Measurements from ENCODE around the gene CD46.

Gene CD46

GRCh38 chr1:207813946-207814345 lies 62.1 kb downstream of the CD46 start:
- TF ChIP-seq HDGF (IDR thresholded peaks at IDR 0.05; ENCODE audit: borderline replicate concordance) (no peak), BHLHE40 (IDR thresholded peaks at IDR 0.05; ENCODE audit: borderline replicate concordance) (no peak), L3MBTL2 (conservative IDR thresholded peaks at IDR 0.05) (no peak), TARDBP (IDR thresholded peaks at IDR 0.05) (no peak), LEF1 (IDR thresholded peaks at IDR 0.05; ENCODE audit: borderline replicate concordance) (no peak), FOXK2 (IDR thresholded peaks at IDR 0.05) (no peak), NFRKB (IDR thresholded peaks at IDR 0.05) (no peak), ARNT (IDR thresholded peaks at IDR 0.05) (no peak), SUZ12 (IDR thresholded peaks at IDR 0.05) (no peak), ZNF384 (IDR thresholded peaks at IDR 0.05) (no peak), CTBP1 (IDR thresholded peaks at IDR 0.05; ENCODE audit: borderline replicate concordance) (no peak), ELF4 (IDR thresholded peaks at IDR 0.05) (no peak), SP1 (IDR thresholded peaks at IDR 0.05) (no peak), FOXM1 (IDR thresholded peaks at IDR 0.05; ENCODE audit: borderline replicate concordance) (no peak), FOXA1 (IDR thresholded peaks at IDR 0.05) (no peak)
- TF ChIP-seq, protein P1, sequence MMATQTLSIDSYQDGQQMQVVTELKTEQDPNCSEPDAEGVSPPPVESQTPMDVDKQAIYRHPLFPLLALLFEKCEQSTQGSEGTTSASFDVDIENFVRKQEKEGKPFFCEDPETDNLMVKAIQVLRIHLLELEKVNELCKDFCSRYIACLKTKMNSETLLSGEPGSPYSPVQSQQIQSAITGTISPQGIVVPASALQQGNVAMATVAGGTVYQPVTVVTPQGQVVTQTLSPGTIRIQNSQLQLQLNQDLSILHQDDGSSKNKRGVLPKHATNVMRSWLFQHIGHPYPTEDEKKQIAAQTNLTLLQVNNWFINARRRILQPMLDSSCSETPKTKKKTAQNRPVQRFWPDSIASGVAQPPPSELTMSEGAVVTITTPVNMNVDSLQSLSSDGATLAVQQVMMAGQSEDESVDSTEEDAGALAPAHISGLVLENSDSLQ (IDR thresholded peaks at IDR 0.05), result no peak
- ChIA-PET CTCF (no interaction called here), POLR2A (no interaction called here)
- DNase-seq (ENCODE audit: extremely low spot score), result no peak

DNA sequence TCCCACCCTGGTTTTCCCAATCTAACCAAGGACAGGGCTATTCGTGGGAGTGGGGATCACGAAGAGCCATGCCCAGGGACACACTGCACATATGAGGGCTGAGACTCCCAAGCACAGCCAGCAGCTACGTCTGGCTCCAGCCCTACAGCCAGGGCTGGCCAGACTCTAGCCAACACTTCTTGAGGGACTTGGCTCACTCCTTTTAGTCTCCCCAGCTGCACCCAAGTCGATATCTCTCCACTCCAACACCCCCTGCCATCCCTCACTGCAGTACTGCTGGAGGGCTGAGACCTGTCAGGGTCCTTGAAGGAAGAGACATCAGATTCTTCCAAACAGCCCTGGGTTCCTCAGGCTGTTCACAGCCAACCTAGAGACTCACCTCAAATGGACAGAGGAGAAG lies 62.6 kb downstream of the CD46 start:
- ChIA-PET POLR2A (no interaction called here), CTCF (no interaction called here)
- no peak for DNase-seq (ENCODE audit: extremely low spot score)
- TF ChIP-seq SUZ12 (IDR thresholded peaks at IDR 0.05), result no peak
- TF ChIP-seq L3MBTL2 (conservative IDR thresholded peaks at IDR 0.05), result no peak
- TF ChIP-seq ARNT (IDR thresholded peaks at IDR 0.05), result no peak
- no peak for TF ChIP-seq LEF1 (IDR thresholded peaks at IDR 0.05; ENCODE audit: borderline replicate concordance)
- no peak for TF ChIP-seq FOXM1 (IDR thresholded peaks at IDR 0.05; ENCODE audit: borderline replicate concordance)
- TF ChIP-seq FOXK2 (IDR thresholded peaks at IDR 0.05), result no peak
- no peak for TF ChIP-seq ELF4 (IDR thresholded peaks at IDR 0.05)
- TF ChIP-seq ZNF384 (IDR thresholded peaks at IDR 0.05), result no peak
- no peak for TF ChIP-seq TARDBP (IDR thresholded peaks at IDR 0.05)

DNA sequence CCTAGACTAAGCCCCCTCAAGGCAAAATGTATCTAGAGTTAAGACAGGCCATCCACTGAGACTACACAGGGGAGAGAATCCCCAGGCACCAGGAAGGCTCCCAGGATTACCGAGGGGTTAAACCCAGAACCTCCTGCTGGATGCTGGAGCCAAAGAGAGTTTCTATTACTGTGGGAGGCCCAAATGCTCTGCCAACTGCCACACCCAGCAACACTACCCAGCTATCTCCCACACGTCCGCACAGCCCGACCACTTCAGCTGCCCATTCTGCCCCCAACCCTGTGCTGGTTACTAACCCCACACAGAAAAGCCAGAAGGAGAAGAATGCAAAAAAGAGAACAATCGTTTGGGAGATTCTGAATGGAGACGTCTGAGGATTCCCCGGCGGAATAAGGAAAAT lies 63.6 kb downstream of the CD46 start:
- no peak for DNase-seq (ENCODE audit: extremely low spot score)
- ChIA-PET CTCF (no interaction called here), POLR2A (no interaction called here)
- no peak for TF ChIP-seq NFRKB (IDR thresholded peaks at IDR 0.05)
- TF ChIP-seq ELF4 (IDR thresholded peaks at IDR 0.05), result no peak
- TF ChIP-seq ARNT (IDR thresholded peaks at IDR 0.05), result no peak
- no peak for TF ChIP-seq FOXM1 (IDR thresholded peaks at IDR 0.05; ENCODE audit: borderline replicate concordance)
- no peak for TF ChIP-seq FOXK2 (IDR thresholded peaks at IDR 0.05)
- no peak for TF ChIP-seq BHLHE40 (IDR thresholded peaks at IDR 0.05; ENCODE audit: borderline replicate concordance)
- no peak for TF ChIP-seq HDGF (IDR thresholded peaks at IDR 0.05; ENCODE audit: borderline replicate concordance)

GRCh38 chr1:207815913-207816291 lies 64.0 kb downstream of the CD46 start:
- DNase-seq (ENCODE audit: extremely low spot score), result no peak
- TF ChIP-seq L3MBTL2 (conservative IDR thresholded peaks at IDR 0.05), result no peak
- TF ChIP-seq SUZ12 (IDR thresholded peaks at IDR 0.05), result no peak
- no peak for TF ChIP-seq LEF1 (IDR thresholded peaks at IDR 0.05; ENCODE audit: borderline replicate concordance)
- TF ChIP-seq HDGF (IDR thresholded peaks at IDR 0.05; ENCODE audit: borderline replicate concordance), result no peak
- TF ChIP-seq, protein P1 (IDR thresholded peaks at IDR 0.05), result no peak
- no peak for TF ChIP-seq FOXA1 (IDR thresholded peaks at IDR 0.05)
- TF ChIP-seq NFRKB (IDR thresholded peaks at IDR 0.05), result no peak
- no peak for TF ChIP-seq BHLHE40 (IDR thresholded peaks at IDR 0.05; ENCODE audit: borderline replicate concordance)
- TF ChIP-seq TARDBP (IDR thresholded peaks at IDR 0.05), result no peak
- TF ChIP-seq ARNT (IDR thresholded peaks at IDR 0.05), result no peak
- no peak for TF ChIP-seq CTBP1 (IDR thresholded peaks at IDR 0.05; ENCODE audit: borderline replicate concordance)
- TF ChIP-seq FOXM1 (IDR thresholded peaks at IDR 0.05; ENCODE audit: borderline replicate concordance), result no peak
- TF ChIP-seq ZNF384 (IDR thresholded peaks at IDR 0.05), result no peak
- no peak for TF ChIP-seq ELF4 (IDR thresholded peaks at IDR 0.05)
- TF ChIP-seq SP1 (IDR thresholded peaks at IDR 0.05), result no peak
- no peak for TF ChIP-seq FOXK2 (IDR thresholded peaks at IDR 0.05)
- ChIA-PET CTCF (interaction anchor here (1.1 kb wide), 1 partner anchor 52 kb away, joined by 3 read pairs; no protein-coding TSS in a partner anchor), POLR2A (no interaction called here)

DNA sequence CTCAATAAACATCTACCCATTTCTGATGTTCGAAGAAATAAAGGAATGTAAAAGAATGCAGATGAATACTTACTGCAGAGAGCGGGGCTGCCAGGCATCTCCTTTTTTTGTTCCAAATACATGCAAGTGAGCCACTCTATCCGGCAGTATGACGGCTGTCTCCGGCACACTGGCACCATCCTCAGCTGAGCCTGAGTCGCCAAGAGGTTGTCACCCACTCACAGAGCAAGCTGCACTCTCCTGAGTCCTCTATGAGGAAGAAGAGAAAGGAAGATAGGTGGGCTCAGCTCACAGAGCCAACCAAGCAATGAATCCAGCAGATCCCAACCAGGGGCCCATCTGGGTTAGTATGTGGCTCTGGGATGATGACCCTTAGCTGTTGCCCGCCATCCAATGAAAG lies 65.3 kb downstream of the CD46 start:
- TF ChIP-seq TARDBP (IDR thresholded peaks at IDR 0.05) (no peak), ARNT (IDR thresholded peaks at IDR 0.05) (no peak), BHLHE40 (IDR thresholded peaks at IDR 0.05; ENCODE audit: borderline replicate concordance) (no peak), FOXK2 (IDR thresholded peaks at IDR 0.05) (no peak), SP1 (IDR thresholded peaks at IDR 0.05) (no peak), CTBP1 (IDR thresholded peaks at IDR 0.05; ENCODE audit: borderline replicate concordance) (no peak), L3MBTL2 (conservative IDR thresholded peaks at IDR 0.05) (no peak), LEF1 (IDR thresholded peaks at IDR 0.05; ENCODE audit: borderline replicate concordance) (no peak), FOXM1 (IDR thresholded peaks at IDR 0.05; ENCODE audit: borderline replicate concordance) (no peak), NFRKB (IDR thresholded peaks at IDR 0.05) (no peak), SUZ12 (IDR thresholded peaks at IDR 0.05) (no peak), ELF4 (IDR thresholded peaks at IDR 0.05) (no peak), FOXA1 (IDR thresholded peaks at IDR 0.05) (no peak), HDGF (IDR thresholded peaks at IDR 0.05; ENCODE audit: borderline replicate concordance) (no peak), ZNF384 (IDR thresholded peaks at IDR 0.05) (no peak)
- TF ChIP-seq, protein P1 (IDR thresholded peaks at IDR 0.05), result no peak
- ChIA-PET POLR2A (no interaction called here), CTCF (no interaction called here)
- no peak for DNase-seq (ENCODE audit: extremely low spot score)

Data from HEK293T (cell line).